ENCODE data around the gene BCAP29. TPM values are rescaled to one million over a fixed set of nuclear protein-coding genes. Genes with fewer than 3 reads are reported as not detected.
"Not testable (repeated sequence)": the region's sequence is repeated elsewhere in the genome, so short reads cannot be mapped to it uniquely, and the experiment has no call there.

The BCAP29 gene, protein sequence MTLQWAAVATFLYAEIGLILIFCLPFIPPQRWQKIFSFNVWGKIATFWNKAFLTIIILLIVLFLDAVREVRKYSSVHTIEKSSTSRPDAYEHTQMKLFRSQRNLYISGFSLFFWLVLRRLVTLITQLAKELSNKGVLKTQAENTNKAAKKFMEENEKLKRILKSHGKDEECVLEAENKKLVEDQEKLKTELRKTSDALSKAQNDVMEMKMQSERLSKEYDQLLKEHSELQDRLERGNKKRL
- 10 to 100 TPM; 40.0 to 64.9 (median 52.9) TPM for polyA plus RNA-seq (ENCODE audit: insufficient read depth in 1 of 5, insufficient read length in 5 of 5, low replicate concordance in 1 of 5)
- long read RNA-seq, donor 1, full-length matches to known transcripts, result 13 of 24 reads
- long read RNA-seq, donor 1, partial matches to known transcripts, result 6 of 24 reads
- long read RNA-seq, donor 1, other reads (novel, unspliced or antisense), result 5 of 24 reads
- long read RNA-seq, donor 2, full-length matches to known transcripts, result 12 of 12 reads
- long read RNA-seq, donor 2, partial matches to known transcripts, result 0 of 12 reads
- long read RNA-seq, donor 2, other reads (novel, unspliced or antisense), result 0 of 12 reads
- long read RNA-seq, donor 3, full-length matches to known transcripts, result 10 of 10 reads
- long read RNA-seq, donor 3, partial matches to known transcripts, result 0 of 10 reads
- long read RNA-seq, donor 3, other reads (novel, unspliced or antisense), result 0 of 10 reads
- long read RNA-seq, donor 4, full-length matches to known transcripts, result 6 of 6 reads
- long read RNA-seq, donor 4, partial matches to known transcripts, result 0 of 6 reads
- long read RNA-seq, donor 4, other reads (novel, unspliced or antisense), result 0 of 6 reads
- long read RNA-seq, donor 5, full-length matches to known transcripts, result 24 of 36 reads
- long read RNA-seq, donor 5, partial matches to known transcripts, result 12 of 36 reads
- long read RNA-seq, donor 5, other reads (novel, unspliced or antisense), result 0 of 36 reads
- long read RNA-seq, donor 6, full-length matches to known transcripts, result 14 of 22 reads
- long read RNA-seq, donor 6, partial matches to known transcripts, result 8 of 22 reads
- long read RNA-seq, donor 6, other reads (novel, unspliced or antisense), result 0 of 22 reads
- long read RNA-seq, donor 7, full-length matches to known transcripts, result 15 of 15 reads
- long read RNA-seq, donor 7, partial matches to known transcripts, result 0 of 15 reads
- long read RNA-seq, donor 7, other reads (novel, unspliced or antisense), result 0 of 15 reads
- long read RNA-seq, donor 8, full-length matches to known transcripts, result 4 of 4 reads
- long read RNA-seq, donor 8, partial matches to known transcripts, result 0 of 4 reads
- long read RNA-seq, donor 8, other reads (novel, unspliced or antisense), result 0 of 4 reads

DNA sequence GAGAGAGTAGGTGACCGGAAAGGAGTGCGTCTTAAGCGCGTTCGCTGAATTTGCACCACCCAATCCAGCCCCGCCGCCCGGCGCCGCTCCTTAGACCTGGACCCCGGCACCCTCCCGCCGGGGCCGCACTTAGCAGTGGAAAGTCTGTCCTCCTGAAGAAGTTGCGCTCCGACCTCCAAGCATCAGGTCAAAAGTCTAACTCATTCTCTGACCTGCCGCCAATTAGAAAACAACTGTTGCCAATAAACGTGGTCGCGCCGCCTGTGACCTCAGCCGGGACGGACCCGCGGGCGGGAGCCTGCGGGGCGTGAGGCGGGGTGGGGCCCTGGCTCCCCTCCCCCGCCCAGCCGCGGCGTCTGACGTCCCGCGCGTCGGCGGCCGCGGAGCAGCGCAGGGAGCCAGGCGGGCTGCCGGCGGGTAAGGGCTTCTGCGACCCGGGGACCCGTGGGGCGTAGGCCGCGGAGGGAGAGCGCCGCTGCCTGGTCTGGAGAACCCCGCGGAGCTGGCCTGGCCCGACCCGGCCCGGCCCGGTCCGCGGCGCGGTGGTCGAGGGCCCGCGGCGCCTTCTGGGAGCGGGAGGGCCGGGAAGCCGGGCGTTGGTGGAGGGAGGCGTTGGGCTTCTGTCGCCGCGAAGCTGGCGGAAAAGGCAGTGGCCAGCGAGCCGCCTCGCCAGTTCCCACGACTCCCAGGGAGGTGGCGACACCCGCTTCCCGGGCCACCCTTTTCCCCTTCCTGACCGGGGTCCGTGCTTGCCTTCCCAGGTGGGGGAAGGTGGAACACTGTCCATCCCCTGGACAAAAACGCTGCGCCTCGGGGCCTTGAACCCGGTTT, at the start of gene BCAP29:
Gene BCAP29, plus strand, starts transcription at position 362 of the 831 bp plus-strand sequence. CDS start 527 bp downstream, outside the sequence.
- peak; percentile 71 to 76 for DNase-seq

DNA sequence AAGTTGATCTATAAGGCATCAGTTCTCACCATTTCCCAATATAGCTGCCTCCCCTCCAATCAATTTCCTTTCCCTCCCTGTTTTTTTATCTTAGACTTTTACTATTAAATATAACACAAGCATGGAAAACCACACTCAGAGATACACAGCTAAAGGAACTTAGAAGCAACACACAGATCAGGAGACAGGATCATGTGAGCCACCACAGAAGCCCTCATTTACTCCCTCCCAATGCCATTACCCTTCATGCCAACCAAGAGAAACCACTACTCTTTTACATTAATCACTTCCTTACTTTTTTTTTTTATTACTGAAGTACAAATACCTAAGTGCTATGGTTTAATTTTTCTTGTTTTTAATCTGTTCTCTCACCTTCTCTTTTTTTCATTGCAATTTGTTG, 49.3 kb upstream of the BCAP29 start:
- DNase-seq, result no peak

DNA sequence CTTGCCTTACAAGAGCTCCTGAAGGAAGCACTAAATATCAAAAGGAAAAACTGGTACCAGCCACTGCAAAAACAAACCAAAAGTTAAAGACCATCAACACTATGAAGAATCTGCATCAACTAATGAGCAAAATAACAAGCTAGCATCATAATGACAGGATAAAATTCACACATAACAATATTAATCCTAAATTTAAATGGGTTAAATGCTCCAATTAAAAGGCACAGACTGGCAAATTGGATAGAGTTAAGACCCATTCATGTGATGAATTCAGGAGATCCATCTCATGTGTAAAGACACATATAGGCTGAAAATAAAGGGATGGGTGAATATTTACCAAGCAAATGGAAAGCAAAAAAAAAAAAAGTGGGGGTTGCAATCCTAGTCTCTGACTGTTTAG, 45.9 kb upstream of the BCAP29 start:
- DNase-seq, result no peak

DNA sequence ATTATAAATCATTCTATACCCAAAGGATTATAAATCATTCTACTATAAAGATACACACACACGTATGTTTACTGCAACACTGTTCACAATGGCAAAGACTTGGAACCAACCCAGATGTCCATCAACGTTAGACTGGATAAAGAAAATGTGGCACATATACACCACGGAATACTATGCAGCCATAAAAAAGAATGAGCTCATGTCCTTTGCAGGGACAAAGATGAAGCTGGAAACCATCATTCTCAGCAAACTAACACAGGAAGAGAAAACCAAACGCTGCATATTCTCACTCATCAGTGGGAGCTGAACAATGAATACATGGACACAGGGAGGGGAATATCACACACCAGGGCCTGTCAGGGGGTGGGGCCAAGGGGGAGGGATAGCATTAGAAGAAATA, 42.8 kb upstream of the BCAP29 start:
- DNase-seq, result not testable (repeated sequence)

DNA sequence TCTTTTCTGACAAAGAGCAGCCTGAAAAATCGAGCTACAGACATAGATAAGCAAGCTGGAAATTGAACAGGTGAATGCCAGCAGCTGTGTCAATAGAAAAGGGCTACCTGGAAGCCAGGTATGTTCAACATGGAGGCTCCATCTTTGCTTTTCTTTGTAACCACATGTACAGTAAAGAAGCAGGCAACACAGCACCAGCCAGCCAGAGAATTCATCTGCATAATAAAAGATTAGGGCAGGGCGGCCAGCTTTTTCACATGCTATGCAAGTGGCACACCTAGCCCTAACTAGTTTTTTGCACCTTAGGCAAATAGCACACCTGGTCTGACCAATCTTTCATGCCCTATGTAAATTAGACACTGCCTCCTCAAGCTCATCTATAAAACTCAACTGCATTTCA, 42.0 kb upstream of the BCAP29 start:
- DNase-seq, result peak; percentile 2 to 4

DNA sequence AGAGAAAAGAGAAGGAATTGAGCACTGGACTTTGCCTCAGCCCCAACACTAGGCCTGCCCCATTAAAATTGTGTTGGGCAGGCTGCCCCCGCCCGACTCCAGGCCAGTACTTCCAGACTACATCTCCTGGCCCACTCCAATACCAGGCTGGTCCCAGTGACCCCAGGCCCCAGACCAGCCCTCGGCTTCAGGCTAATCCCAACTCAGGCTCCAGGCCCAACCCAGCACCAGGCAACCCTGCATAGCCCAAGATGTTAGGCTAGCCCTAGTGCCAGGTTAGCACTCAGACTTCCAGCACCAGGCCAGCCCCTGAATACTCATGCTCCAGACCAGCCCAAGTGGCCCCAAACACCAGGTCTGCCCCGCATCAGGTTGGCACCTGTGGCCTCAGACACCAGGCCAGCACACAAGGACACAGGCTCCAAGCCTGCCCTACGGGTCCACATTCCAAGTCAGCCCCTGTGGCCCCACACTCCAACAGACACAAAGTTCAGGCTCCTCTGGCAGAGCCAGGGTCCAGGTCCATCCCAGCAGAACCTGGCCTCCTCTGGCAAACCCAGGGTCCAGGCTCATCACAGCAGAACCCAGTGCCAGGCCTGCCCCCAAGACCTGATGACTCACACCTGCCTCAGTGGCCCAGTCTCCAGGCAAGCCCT, 36.6 kb upstream of the BCAP29 start:
- no peak for DNase-seq

DNA sequence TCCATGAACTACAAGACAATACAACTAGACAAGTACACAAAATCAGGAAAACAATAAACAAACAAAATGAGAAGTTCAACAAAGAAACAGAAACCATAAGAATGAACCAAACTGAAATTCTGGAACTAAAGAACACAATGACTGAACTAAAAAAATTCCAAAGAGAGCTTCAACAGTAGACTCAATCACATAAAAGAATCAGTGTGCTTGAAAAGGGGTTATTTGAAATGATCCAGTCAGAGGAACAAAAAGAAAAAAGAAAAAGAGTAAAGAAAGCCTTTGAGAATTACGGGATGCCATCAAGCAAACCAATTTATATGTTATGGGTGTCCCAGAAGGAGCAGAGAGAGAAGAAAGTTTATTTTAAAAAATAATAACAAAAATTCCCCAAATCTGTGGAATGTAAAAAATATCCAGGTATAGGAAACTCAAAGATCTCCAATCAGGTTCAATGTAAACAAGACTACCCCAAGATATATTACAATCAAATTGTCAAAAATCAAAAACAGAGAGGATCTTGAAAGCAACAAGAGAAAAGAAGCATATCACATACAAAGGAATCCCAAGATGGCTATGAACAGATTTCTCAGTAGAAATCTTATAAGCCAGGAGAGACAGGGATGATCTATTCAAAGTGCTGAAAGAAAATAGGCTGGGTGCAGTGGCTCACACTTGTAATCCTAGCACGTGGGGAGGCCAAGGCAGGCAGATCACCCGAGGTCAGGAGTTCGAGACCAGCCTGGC, 35.0 kb upstream of the BCAP29 start:
- no peak for DNase-seq

DNA sequence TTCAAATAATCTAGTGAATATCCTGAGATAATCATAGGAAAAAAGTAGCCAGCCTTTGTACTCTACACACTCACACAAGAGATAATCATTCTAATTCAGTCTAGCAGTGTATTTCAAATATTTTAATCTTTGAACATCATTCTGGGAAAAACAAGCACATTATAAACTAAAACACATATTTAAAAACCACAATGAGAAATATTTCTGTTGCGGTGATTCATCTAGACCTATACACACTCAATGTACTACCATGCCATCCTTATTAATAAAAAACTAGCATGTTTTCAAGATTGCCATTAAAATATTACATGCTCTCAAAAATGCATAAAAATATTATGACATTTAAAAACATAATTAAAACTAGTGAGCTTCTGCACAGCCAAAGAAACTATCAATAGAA, 28.1 kb upstream of the BCAP29 start:
- no peak for DNase-seq

DNA sequence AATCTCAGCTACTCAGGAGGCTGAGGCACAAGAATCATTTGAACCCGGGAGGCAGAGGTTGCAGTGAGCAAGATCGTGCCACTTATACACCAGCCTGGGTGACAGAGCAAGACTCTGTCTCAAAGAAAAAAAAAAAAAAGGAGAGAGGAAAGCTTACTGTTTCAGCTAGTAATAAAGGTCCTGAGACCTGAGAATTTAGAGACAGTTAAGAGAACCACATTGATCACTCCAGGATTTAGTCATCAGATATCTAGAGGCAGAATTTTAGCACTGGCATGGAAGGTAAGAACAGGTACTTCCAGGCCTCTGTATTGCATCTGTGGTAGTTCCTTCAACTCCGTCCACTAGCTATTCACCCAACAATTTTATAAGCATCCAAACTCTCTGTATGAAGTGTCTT, 24.2 kb upstream of the BCAP29 start:
- no peak for DNase-seq

DNA sequence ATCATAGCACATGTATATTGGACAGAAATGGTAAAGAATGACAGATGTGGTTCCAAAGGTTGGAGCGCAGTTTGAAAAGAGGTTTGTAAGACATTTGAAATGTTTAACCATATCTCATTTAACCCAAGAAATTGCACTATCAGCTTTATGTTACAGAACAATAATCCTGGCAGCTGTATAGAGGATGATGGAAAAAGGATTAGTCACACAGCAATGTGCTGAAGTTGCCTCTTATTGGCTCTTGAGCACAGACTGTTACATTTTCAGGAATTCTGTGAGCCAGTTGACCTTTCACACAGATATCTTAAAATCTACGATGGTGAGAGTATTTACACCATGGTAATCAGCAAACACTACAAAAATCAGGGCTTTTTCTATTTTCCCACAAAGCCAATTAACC, 20.2 kb upstream of the BCAP29 start:
- DNase-seq, result no peak

DNA sequence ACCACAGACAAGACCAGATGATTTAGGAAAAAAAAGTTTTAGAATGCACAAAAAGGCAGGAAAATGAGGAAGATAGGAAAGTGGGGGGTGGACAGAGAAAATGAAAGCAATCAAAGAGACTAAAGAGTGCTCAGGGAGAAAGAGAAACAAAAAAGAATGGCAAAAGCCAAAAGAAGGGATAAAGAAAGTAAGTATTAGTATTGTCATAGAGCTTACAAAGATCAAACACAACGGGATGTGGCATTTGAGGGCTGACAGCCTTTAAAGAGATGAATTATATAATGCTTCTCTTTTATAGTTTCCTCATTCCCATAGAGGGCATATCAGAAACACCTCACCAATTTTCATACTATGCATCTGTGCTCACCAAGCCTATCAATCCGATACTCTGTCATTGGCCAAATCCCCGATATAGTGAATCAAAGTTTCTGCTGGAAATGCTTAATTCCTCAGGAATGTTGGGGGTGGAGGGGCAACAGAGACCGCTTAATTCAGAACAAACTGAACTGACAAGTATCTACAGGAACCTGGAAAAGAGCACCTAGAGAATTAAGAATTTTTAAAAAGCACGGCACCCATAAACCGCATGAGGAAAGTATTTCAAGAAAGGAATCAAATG, 19.0 kb upstream of the BCAP29 start:
- no peak for DNase-seq

DNA sequence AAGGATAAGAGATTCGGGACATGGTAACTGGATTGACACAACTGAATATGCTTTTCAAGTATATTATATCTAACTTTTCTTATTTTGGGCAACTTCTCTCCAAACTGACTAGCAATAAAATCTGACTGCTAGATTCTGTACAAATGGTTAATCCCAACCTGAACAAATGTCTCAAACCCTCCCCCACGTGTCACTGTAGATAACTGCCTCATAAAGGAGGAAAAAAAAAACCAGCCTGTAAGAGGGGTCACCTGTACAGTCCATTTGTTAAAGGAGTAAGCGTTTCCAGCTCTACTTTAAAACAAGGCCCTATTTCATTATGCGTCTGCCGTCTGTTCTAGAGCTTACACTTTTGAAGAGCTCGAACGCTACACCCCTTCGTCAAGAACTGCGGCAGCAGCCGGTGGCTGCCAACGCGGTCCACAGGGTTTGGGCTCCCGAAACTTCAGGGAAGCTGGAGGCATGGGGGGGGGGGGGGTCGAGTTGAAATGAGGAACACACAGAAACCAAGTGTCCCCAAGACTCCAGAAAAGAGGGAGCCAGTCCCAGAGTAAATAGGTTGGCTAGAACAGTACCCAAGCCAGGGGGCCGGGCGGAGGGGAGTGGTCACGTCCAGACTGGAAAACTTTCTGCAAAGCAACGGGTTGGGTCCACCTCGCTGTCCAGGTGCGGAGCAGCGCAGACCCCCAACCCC, 16.8 kb upstream of the BCAP29 start:
- DNase-seq, result peak in 1 of 2 donors; percentile 18

DNA sequence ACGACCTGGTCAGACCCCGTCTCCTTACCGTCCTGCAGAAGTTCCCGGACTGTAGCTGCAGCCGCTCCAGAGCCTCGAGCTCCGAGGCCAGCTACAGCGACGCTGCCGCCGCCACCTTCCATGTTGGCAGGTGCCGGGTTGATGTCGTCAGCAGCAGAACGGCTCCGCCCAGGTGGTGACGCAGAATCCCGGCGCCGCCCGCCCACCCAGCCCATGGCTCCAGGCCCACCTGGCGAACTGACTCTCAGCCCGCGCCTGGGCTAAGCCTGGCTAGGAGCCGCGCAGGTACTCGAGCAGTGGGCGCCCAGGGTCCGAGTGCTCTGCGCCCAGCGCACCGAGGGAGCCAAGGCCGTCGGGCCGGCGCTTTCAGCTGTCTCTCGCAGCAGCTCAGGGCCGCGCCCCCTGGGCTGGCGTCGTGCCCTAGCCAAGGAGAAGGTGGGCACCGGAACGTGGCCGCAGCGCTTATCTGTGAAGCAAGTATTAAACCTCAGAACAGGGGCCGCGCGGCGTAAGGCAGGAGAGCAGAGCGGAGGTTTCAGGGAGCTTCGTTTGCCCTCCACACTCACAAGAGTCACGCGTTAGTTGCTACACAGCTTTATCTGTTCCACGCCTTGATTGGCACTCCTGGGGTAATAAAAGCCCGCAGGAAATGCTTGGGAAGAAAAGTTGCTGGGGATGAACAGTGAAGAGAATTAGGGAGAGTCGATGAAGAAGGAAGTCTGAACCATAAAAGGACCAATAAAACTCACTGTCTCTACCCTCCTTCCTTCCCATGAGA, 16.1 kb upstream of the BCAP29 start, which contains the start of the genes COG5 and DUS4L:
Gene COG5, minus strand, starts transcription at position 146 of the 778 bp plus-strand sequence. Its CDS starts 24 bp downstream, at position 122.
Gene DUS4L, plus strand, starts transcription at position 197 of the 778 bp plus-strand sequence. CDS start 3,100 bp downstream, outside the sequence.
- peak; percentile 86 to 88 for DNase-seq

DNA sequence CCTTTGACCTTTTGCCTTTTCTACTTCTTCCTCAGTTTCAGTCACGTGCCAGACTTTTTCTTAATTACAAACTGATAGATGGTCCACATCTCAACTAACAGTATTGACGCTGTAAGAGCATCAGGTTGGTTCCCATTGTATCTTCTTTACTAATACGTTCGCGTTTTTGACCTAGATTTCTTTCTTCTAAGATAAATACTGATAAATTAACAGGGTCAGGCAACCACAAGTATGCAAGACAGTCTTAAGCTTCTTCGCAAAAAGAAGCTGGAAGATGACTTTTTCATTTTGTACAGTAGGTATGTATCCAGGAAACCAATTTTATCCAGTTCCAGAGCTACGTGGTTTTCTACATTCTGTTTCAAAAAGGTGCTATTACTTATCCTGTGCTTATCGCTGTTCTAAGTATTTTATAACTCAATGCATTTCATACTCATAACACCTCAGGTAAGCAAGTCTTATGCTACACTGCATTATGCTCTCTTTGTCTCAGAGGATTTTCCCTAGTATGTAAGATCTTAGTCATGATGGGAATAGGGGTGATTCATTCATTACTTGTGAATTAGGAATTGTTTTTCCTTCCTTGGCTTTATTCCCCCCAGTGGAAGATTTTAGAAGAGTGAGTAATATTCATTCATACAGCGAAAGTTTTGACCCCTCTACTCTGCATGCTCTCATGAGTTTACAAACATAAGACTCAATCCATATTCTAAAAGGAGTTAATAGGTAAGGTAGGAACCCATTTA, 15.3 kb upstream of the BCAP29 start:
- DNase-seq, result no peak

DNA sequence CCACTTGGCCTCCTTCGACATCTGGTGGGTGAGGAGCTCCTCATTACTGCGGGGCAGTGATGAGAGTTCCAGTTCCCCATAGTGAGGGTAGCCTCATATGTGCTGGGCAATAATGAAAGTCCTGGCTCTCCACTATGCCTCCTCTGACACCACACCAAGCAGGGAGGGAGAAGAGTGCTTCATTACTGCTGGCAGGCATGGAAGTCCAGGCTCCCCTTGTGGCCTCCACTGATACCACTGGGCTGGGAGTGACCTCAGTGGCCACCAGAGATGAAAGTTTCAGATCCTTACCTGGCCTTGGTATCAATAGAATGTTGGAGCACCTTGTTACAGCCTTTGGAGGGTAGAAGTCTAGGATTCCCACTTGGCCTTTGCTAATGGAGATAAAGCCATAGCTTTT, 9.7 kb upstream of the BCAP29 start:
- DNase-seq, result no peak

DNA sequence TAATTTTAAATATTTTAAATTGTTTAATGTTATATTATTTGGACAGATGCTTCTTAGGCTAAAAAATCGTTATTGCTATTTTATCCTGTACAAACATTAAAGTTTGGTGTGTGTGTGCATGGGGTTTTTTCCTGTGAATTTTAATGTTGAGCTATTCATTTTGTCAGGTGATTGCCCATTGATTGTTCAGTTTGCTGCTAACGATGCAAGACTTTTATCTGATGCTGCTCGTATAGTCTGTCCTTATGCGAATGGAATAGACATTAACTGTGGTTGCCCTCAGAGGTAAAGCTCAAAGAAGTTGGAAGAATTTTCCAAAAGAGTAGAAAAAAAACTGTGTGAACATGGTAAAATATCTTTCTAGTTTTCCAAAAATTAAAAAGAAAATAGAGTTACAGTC, 6.5 kb upstream of the BCAP29 start:
- no peak for DNase-seq

DNA sequence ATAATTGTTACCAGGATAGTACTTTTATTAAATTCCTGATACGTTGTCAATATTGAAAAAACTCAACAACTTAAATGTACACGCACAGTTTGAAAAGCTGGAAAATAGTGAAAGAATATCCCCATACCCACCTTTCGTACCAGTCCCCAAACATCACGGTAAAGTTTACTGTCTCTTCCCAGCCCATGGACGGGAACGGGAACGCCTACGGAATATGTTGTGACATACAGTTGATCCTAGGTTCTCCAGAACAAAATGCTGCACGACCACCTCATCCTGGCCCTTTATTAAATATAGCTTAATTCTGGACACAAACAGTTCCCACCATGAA, 527 bp upstream of the BCAP29 start:
- no peak for DNase-seq

Data from right lung (tissue), 10 donors.